BJ (cell line): Measurements from ENCODE around the gene RXFP4. TPM values are rescaled to one million over a fixed set of nuclear protein-coding genes. Genes with fewer than 3 reads are reported as not detected.

Source experiments
- CTCF ChIA-PET: fragments of 350-600 bp; formaldehyde crosslinking; extraction: SDS; loops from one replicate; lab custom pipeline; 2021; ENCODE audit warnings: antibody characterized with exemption, inconsistent platforms; lab: Yijun Ruan, JAX
- POLR2A ChIA-PET: fragments of 300-600 bp; sonication (Branson Sonifier 250); formaldehyde crosslinking; extraction: SDS; loops from one replicate; lab custom pipeline; 2021; ENCODE audit warnings: antibody characterized with exemption; lab: Charles Lee
- DNase-seq: peaks from one replicate; pipeline ENCODE4 v3.0.0-alpha.2; 2011; ENCODE audit warnings: low read depth
- H3K27me3 ChIP-seq: 2 replicates; pipeline ENCODE4 v1.6.0; 2011; ENCODE audit warnings: low read length; ENCODE audit not compliant: control insufficient read depth, insufficient read depth
- H3K36me3 ChIP-seq: 2 replicates; pipeline ENCODE4 v1.5.1; 2011; ENCODE audit warnings: low read length; ENCODE audit not compliant: control insufficient read depth, insufficient read depth
- H3K4me3 ChIP-seq: 2 replicates; pipeline ENCODE4 v1.5.1; 2011; ENCODE audit warnings: low read depth, mild to moderate bottlenecking, control low read depth, low read length
- polyA plus RNA-seq: library from polyadenylated mRNA; depleted of rRNA; stranded (reverse); fragments of >200 nt; gene quantifications from 2 replicates; pipeline ENCODE4 v1.2.3, GENCODE V29; 2011
- TF ChIP-seq, protein P1 (sequence below): IDR thresholded peaks from 2 replicates; pipeline ENCODE4 v1.5.1; 2011; ENCODE audit warnings: low read depth, mild to moderate bottlenecking, control low read depth, inconsistent platforms, low read length, moderate library complexity; ENCODE audit not compliant: insufficient read depth

The RXFP4 gene
- polyA plus RNA-seq, 1 experiment, result not detected

DNA sequence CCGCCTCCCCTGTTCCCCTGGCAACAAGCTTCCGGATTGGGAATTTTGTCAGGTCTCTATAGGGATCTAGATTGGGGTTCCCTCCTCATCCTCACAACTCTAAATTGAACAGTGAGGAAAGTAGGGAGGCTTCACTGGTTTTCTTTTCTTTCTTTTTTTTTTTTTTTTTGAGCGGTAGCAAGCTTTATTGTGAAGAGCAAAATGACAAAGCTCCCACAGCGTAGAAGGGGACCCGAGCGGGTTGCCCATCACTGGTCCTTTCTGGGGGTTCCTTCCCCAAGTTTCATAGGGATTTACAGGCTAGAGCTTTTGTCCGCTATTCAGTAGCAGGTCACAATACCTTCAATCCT lies 26.6 kb downstream of the RXFP4 start:
- ChIA-PET CTCF (interaction anchor here (0.6 to 2.5 kb wide), 5 partner anchors 15 to 967 kb away, joined by 3 to 8 read pairs (median 4); partner anchors contain the start of gene RXFP4), POLR2A (no interaction called here)
- Histone ChIP-seq H3K4me3 (no peak overlapping the region), H3K36me3 (peaks cover 49% of the 10 kb centered on the region), H3K27me3 (no peaks in the 10 kb centered on the region)
- TF ChIP-seq, protein P1, sequence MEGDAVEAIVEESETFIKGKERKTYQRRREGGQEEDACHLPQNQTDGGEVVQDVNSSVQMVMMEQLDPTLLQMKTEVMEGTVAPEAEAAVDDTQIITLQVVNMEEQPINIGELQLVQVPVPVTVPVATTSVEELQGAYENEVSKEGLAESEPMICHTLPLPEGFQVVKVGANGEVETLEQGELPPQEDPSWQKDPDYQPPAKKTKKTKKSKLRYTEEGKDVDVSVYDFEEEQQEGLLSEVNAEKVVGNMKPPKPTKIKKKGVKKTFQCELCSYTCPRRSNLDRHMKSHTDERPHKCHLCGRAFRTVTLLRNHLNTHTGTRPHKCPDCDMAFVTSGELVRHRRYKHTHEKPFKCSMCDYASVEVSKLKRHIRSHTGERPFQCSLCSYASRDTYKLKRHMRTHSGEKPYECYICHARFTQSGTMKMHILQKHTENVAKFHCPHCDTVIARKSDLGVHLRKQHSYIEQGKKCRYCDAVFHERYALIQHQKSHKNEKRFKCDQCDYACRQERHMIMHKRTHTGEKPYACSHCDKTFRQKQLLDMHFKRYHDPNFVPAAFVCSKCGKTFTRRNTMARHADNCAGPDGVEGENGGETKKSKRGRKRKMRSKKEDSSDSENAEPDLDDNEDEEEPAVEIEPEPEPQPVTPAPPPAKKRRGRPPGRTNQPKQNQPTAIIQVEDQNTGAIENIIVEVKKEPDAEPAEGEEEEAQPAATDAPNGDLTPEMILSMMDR, result no peak
- DNase-seq, result no peak

DNA sequence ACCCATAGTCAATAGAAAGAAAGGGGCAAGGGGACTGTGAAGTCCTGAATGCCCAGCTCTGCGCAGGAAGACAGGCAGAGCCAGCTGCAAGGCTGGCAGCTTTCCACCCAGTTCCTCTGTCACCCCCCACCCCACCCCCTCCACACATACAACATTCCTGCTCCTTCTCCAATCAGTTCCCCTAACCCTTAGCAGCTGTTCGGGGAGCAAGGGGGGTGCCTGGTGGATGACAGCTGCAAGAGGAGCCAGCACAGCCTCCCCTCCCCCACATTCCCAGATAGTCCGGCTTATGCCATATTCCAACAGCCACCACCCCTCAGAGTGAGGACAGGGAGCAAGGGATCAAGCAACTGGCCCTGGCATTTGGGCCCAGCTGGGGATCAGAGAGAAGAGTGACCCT lies 27.2 kb downstream of the RXFP4 start:
- TF ChIP-seq, protein P1, result no peak
- H3K36me3 ChIP-seq, result peaks cover 52% of the 10 kb centered on the region
- H3K27me3 ChIP-seq, result no peaks in the 10 kb centered on the region
- H3K4me3 ChIP-seq, result no peak overlapping the region
- ChIA-PET CTCF (interaction anchor here (1.6 to 2.5 kb wide), 3 partner anchors 14 to 30 kb away, joined by 5 to 9 read pairs (median 8); partner anchors contain the start of gene RXFP4), POLR2A (no interaction called here)
- no peak for DNase-seq

DNA sequence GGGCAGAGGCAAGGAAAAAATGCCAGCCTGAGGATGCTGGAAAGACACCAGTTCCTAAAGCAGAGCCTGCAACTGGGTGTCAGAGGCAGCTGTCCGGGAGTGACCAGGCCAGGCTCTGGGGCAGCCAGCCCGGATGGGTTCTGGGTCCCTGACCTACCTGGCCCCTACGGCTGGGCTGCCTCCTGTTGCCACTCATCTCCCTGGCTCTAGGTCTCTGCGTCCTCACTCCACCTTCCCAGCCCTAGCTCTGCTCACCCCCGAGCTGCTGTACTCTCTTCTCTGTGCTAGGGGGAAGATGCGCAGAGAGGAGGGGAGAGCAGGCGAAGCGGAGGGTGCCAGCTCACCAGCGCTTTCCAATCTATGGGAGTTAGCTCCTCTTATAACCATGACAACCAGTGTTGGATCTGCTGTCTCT lies 27.9 kb downstream of the RXFP4 start:
- TF ChIP-seq, protein P1, result no peak
- DNase-seq, result no peak
- Histone ChIP-seq H3K36me3 (peaks cover 50% of the 10 kb centered on the region), H3K4me3 (no peak overlapping the region), H3K27me3 (no peaks in the 10 kb centered on the region)
- ChIA-PET CTCF (interaction anchor here (0.7 to 2.5 kb wide), 5 partner anchors 12 to 31 kb away, joined by 3 to 9 read pairs (median 7); no protein-coding TSS in a partner anchor), POLR2A (no interaction called here)

DNA sequence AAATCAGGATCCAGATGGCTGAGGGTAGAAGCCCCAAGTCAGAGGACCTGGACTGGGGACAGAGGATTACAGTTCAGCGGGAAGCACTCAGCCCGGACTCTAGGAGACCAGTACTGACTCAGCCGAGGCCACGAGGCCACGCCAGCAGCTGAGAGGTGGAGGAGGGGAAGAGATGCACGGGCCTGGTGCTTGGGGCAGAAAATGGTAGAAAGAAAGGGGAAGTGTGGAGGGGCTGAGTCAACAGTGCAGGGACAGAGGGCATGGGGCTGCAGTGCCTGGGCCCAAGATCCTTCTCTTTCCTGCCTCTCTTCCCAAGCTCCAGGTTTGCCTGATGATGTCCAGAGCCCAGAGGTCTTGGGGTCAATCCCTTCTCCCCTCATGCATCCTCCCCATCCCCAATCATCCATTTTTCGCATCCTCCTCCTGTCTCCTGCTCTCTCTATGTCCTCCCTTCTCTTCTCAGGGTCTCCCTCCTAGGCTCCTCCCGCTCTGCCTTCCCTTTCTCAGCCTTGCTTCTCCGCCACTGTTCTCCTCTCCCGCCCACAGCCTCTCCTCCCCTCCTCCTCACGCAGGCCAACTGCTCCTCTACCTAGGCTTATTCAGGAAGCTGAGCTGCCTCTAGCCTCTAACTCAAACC lies 29.2 kb downstream of the RXFP4 start:
- no peaks in the 10 kb centered on the region for H3K27me3 ChIP-seq
- TF ChIP-seq, protein P1, result no peak
- ChIA-PET POLR2A (no interaction called here), CTCF (interaction anchor here (1.0 to 2.0 kb wide), 5 partner anchors 13 to 87 kb away, joined by 3 to 7 read pairs (median 3); no protein-coding TSS in a partner anchor)
- no peak overlapping the region for H3K4me3 ChIP-seq
- H3K36me3 ChIP-seq, result peaks cover 44% of the 10 kb centered on the region
- no peak for DNase-seq

DNA sequence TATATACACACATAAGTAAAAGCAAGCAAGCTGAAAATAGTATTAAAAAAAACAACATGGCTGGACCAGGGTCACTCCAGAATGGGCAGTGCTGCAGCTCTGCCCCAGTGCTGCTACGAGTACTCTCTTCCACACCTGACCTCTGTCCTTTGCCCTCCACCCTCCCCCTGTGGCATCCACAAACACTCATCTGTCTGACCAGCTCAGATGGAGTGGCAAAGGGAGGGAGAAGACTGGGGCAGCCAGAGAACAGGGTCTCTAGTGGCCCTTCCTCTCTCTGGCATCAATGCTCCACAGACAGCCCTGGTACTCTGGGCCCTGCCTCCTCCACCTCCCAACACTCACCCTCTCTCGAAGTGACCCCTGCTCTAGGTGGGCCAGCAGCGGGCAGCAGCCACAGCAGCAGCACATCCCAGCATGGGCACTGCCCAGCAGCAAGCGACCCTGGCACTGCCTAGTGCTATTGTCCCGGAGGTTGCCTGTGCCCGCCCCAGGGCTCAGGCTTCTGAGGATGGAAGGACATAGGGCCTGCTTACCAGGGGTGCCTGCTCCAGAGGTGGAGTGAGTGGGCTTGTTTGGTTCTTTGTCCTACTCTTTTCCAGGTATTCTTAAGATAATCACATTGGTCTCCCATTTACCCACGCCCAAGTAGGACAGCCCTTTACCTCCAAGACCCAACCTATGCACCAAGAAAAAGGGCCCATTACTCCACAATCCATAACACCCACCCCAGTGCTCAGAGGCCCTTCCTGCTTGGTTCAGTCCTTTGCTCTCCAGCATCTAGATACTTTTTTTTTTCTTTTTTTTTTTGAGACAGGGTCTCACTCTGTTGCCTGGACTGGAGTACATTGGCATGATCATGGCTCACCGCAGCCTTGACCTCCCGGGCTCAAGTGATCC lies 30.7 kb downstream of the RXFP4 start:
- TF ChIP-seq, protein P1, result no peak
- Histone ChIP-seq H3K4me3 (no peak overlapping the region), H3K36me3 (peaks cover 30% of the 10 kb centered on the region), H3K27me3 (no peaks in the 10 kb centered on the region)
- CTCF ChIA-PET, result interaction anchor here (1.6 kb wide), 1 partner anchor 18 kb away, joined by 3 read pairs; no protein-coding TSS in a partner anchor
- no peak for DNase-seq
- POLR2A ChIA-PET, result no interaction called here
